ENCODE data around the gene CTSC.

Gene CTSC

DNA sequence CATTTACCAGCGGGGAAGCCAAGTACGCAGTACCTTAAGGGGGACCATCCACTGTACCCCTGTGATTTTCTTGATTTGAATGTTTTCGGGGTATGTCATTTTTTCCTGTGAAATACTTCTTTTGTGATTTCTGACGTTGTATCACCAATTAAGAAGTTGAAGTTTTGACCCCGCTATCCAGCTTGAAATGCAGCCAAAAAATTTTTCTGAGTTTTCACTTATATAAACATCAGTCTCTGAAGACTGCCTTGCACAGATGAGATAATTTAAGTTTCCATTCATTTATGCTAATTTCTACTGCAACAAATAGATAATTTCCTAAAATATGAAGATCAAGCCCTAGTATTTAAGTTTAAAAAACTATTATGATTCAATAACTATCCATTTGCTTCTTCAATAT is 20.0 kb downstream of the CTSC start:
- DNase-seq (ENCODE audit: low read depth) = no peak

GRCh38 chr11:88315981-88316441 is 21.5 kb downstream of the CTSC start:
- no peak for DNase-seq (ENCODE audit: low read depth)

GRCh38 chr11:88315015-88315414 is 22.5 kb downstream of the CTSC start:
- no peak for DNase-seq (ENCODE audit: low read depth)

- no peak for DNase-seq (ENCODE audit: low read depth)
Measured at GRCh38 chr11:88313441-88313840, 24.1 kb downstream of the CTSC start.

DNA sequence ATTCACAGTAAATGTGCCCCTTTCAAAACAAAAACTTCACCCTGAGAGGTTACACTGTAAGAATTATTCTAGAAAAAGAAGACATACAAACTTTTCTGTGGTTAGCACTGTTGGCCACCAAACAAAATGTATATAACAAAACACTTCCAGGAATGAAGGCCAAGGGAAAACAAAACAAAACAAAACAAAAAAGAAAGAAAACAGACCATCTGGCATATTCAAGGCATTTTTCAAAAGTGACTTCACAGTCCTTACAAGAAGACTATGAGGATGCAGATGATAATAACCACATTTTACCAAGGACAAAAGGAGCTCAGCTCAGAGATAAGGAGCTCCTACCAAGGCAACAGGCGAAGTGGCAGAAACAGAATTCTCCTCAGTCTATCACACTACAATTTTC is 24.9 kb downstream of the CTSC start:
- no peak for DNase-seq (ENCODE audit: low read depth)

GRCh38 chr11:88310246-88310645 is 27.3 kb downstream of the CTSC start:
- DNase-seq (ENCODE audit: low read depth) = peak; percentile 23

- DNase-seq (ENCODE audit: low read depth) = no peak
Measured at GRCh38 chr11:88308576-88308975, 29.0 kb downstream of the CTSC start.

DNA sequence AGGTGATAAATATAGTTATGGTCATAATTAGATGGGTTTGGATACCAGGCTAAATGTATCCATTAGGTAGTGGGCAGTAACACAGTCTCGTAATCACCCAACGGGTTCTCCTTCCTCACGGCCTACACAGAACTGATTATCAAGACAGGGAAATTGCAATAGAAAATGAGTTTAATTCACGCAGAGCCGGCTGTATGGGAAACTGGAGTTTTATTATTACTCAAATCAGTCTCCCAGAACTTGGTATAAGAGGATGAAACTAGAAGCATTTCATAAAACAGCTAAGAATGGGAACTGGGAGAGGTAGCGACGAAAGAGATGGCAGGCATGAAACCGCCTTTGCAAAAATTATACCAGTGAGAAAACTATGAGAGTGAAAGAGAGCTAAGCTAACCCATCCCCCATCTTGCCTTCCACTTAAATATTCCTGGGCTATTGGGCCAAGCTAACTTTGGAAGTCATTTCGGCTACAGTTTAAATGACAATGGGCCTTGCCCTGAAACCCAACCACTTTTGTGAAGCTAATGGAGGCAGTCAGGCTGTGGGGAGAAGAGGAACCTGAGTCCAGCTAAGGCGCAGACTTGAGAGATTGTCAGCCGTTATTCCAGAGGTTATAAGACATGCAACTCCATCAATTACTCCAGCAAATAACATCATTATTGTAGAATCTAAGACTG is 29.6 kb downstream of the CTSC start:
- DNase-seq (ENCODE audit: low read depth) = no peak

DNA sequence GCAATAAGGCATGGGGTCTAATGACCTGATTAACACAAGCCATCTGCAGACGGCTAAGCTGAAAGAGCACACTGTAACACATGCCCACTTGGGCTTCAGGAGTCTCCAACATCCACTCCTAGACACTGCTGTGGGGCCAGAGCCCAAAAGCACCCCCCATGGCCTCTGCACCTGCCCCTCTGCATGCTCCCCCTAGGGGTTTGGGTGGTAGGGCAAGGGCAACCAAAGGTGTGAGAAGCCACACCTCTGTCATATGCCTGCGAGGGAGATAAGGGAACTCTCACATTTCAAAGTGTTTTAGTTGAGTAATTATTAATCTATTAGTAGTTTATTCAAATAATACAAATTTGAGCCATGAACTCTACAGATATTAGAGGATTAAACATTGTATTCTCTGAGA is 30.8 kb downstream of the CTSC start:
- no peak for DNase-seq (ENCODE audit: low read depth)

DNA sequence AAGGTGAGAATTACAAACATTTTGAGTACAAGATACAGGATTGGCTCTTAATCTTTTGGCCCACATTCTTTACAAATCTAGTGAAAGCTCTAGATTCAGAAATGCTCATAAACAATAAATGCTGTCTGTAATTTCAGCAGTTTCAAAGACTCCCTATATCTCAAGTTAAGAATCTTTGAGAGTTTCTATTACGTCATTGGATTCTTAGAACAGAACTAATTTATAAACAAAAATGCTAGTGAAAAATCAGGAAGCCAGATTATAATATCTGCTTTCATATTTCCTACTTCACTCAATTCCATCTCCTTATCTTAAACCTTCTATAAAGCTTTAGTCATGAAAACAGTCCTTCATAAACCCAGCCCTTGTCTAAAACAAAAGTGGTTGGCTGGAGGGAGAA is 32.1 kb downstream of the CTSC start:
- no peak for DNase-seq (ENCODE audit: low read depth)

GRCh38 chr11:88304352-88304751 is 33.2 kb downstream of the CTSC start:
- no peak for DNase-seq (ENCODE audit: low read depth)

DNA sequence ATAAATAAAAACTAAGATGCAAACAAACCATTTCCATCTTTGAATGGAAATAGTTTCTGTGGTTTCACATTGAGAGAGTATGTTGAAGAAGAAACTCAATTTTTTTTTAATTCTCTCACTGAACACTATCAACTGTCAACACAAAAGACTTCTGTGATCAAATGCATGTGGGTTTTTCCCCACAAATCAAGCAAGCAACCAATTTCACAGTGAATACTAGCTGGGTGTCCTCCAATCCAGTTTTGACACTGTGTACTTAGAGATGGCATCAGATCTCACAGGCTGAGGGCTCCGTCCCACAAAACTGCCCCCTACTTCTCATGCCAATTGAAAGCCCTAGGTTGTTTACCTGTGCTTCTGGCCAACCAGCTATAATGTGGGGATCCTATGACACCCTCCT is 34.5 kb downstream of the CTSC start:
- no peak for DNase-seq (ENCODE audit: low read depth)

- no peak for DNase-seq (ENCODE audit: low read depth)
Measured at GRCh38 chr11:88301488-88302140, 35.9 kb downstream of the CTSC start.

DNA sequence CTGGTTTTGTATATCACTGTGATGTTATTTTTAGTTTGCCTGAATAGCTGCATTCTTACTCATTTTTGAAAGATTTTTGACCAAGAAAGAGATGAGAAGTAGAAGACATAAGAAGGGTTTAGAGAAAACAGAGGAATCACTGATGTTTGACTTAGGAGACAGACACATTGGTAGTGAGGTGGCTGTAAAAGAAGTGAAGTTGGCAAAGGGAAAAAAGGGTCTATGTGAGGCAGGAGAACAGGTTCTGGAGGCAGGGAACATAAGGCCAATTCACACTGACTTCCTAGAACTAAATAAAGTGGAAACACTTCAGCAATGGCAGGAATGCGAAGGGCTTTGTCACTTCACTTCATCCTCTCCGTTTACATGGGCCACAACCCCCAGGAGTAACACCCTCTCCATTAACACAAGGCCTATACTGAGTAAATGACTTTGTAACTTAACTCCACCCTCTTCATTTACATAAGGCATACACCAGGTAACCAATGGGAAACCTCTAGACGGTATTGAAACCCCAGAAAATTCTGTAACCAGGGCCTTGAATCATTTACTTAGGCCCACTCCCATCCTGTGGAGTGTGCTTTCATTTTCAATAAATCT is 36.5 kb downstream of the CTSC start:
- DNase-seq (ENCODE audit: low read depth) = no peak

DNA sequence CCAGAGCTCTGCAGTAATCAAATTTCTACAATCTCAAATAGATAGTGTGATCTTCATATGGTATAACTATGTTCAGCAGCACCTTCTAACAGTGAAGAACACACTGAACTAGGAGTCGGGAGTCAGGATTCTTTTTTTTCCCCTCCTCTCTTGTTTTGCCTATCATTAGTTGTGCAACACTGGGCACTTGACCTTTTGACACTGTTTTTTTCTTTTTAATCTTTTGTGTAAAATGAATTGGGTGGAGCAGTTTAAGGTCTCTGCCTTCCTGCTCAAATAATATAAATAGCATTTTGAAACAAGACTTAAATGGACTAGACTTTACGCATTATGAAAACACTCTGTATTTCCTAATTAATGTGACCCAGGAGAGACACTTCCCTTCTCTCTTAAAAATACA is 39.7 kb downstream of the CTSC start:
- no peak for DNase-seq (ENCODE audit: low read depth)

GRCh38 chr11:88297421-88297820 is 40.1 kb downstream of the CTSC start:
- DNase-seq (ENCODE audit: low read depth) = no peak

- DNase-seq (ENCODE audit: low read depth) = no peak
Measured at GRCh38 chr11:88295028-88295427, 42.5 kb downstream of the CTSC start.

- DNase-seq (ENCODE audit: low read depth) = peak; percentile 43
Measured at GRCh38 chr11:88293931-88294330, 43.6 kb downstream of the CTSC start.

- peak; percentile 52 for DNase-seq (ENCODE audit: low read depth)
Measured at GRCh38 chr11:88292171-88292843, 45.2 kb downstream of the CTSC start.

GRCh38 chr11:88288560-88288959 is 49.0 kb downstream of the CTSC start:
- no peak for DNase-seq (ENCODE audit: low read depth)

DNA sequence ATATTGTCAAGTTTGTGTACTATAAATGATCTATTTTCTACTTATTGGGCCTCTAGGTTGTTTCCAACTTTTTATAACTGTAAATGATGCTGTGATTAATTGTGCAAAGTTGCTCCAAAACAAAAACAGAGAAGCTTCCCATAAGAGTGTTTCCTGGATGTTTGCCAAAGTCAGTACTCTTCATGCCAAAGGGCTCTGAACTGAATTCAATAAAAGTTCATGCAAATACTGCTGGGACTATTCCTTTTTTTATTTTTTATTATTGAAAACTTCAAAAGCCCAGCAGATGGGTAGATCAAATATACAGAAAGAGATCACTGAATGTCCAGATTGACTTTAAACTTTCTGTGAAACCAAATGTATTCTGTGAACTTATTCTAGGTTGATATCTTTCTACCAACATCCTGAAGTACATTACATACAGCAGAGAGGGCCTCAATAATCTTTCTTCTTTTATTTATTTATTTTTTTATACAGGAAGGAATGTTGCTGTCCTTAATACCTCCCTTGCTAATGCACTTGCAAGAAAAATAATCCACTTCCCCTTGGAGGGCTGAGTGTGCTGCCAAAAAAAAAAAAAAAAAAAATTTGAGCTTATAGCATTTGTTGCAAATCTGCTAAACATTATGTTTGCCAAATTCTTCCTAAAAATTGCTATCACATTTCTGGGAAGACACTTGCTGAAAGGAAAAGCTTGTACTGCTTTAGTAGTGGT is 53.0 kb downstream of the CTSC start:
- no peak for DNase-seq (ENCODE audit: low read depth)

Measured in HS-5 (cell line).